Activated CD8-positive, alpha-beta memory T cell treated with anti-CD3 and anti-CD28 coated beads, Interleukin-2, amount 50 U/mL, for 1 hour (primary cell): ENCODE data around the gene TTC39C.
"Not testable (repeated sequence)": the region's sequence is repeated elsewhere in the genome, so short reads cannot be mapped to it uniquely, and the experiment has no call there.

Source experiments
- DNase-seq: peaks from one replicate; pipeline ENCODE4 v3.0.0-alpha.2; 2020; ENCODE audit errors: extremely low read depth

Gene TTC39C

DNA sequence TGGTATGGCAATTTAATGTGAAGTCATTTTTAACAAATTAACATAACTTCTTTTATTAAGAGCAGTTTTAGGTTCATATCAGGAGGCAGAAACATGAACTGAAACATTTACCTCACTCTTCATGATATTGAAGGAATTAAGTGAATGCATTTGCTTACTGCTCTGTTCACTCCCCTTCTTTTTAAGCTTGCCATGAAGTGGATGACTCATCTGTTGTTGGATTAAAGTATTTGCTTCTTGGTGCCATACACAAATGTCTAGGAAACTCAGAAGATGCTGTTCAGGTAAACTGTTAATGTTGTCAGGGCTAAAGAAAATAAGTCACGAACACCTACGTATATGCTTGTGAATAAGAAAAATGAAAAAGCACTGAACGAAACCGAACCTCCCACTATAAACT, 114.1 kb downstream of the TTC39C start:
- DNase-seq = no peak

DNA sequence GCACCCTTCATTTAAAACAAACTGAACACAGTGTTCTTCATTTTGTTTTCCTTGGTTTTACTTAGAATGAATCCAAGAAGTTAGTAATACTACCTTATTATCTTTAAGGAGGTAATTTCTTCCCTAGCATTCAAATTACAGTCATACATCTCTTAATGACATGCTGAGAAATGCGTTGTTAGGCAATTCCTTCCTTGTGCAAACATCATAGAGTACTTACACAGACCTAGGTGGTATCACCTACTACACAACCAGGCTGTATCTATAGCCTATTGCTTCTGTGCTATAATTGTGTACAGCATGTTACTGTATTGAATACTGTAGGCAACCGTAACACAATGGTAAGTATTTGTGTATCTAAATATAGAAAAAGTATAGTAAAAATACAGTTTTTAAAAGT, 115.9 kb downstream of the TTC39C start:
- DNase-seq = no peak

DNA sequence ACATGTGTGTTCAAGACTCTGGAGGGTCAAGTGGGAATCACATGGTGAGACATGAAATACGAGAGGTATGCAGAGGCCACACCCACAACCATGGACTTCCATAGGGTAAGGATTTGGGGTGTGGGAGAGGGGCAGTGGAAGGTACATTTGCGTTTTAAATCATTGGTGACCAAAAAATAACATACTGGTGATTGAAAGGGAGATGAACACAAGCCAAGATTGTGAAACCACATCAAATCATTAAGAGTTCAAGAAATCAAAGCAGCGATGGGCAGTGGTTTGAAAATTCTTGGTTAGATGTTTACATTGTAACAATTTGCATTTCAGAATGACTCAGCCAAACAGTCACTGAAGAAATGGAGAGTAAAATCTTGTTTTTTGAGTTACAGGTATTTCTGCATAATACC, 122.4 kb downstream of the TTC39C start:
- no peak for DNase-seq

GRCh38 chr18:24138409-24138788, 123.8 kb downstream of the TTC39C start:
- DNase-seq = no peak

DNA sequence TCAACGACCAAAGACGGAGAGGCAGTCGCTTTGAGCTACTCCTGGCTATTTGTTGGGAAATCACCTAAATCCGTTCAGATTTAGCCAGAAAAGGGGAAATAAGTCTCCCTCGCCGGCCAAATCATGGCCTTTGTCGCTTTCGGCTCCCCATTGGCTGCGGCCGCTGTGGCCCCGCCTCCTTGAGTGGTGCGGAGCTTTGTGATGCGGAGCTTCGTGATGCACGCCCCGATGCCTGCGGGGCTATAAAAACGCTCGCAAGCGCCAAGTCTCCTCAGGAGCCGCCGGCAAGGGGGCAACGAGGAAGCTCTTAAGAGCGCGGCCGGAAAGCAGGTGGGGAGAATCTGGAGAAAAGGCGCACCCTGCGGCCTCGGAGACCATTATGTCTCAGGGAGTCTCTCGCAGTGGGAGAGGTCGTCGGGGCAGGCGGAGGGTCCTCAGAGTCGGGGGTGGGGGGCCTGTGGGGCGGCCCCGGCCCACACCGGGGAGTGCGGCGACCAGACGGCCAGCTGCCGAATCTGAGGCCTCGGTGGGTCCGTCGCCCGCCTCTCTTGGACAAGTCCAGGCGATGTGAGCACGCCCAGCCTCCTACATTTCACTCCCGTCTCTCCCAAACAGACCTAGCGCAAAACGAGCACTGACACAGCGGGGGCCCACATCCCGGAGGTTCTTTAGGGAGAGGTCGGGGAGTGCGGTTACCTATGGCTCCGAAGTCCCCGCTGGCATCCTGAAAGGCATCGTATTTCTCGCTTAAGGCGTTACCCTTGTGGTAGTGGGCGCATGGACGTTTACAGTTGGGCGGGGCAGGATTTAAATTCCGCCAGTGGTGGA, 124.4 kb downstream of the TTC39C start, which contains the start of gene CABYR:
Gene CABYR (plus strand): TSS at position 274 of the 828 bp plus-strand sequence. CDS start 4,053 bp downstream, outside the sequence.
- peak; percentile 40 for DNase-seq

- no peak for DNase-seq
Observed at GRCh38 chr18:24140697-24141096, 126.1 kb downstream of the TTC39C start.

GRCh38 chr18:24142376-24142775, 127.8 kb downstream of the TTC39C start:
- no peak for DNase-seq

- DNase-seq = not testable (repeated sequence)
Observed at GRCh38 chr18:24149591-24149990, 135.0 kb downstream of the TTC39C start.

- DNase-seq = no peak
Observed at GRCh38 chr18:24153397-24153796, 138.8 kb downstream of the TTC39C start.

- no peak for DNase-seq
Observed at GRCh38 chr18:24157855-24158254, 143.3 kb downstream of the TTC39C start.

DNA sequence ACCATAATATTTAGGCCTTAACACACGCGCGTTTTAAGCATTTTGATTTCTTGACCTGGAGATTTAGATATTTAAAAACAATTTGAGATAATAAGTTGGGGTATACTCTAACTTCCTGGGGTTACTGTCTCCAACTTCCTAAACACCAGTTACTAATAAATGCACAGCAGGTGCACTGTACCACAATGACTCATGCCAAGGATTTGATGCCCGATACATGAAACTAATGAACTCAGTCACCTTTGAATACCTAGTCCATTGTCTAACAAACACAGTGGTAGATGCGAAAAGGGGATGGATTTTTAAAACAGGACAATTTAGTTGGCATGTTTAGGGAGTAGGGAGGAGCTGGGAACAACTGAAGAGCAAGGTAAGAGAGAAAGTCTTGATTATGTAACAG, 145.5 kb downstream of the TTC39C start:
- no peak for DNase-seq

DNA sequence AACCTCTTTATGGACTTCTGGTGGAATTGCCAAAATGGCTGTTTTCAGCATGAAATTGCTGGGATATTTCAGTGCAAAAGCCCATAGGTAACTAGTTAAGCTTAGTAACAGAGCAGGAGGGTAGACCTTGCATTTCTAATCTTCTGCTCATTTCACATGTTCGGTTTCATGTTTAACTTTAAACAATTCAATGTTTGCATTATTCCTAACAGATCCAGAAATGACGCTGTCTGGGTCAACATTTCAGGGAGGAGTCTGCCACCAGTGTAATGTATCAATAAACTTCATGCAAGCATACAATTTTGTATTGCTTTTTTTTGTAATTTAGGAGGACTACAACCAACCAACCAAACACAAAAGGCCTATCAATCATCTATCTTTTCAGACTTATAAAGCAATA, 146.8 kb downstream of the TTC39C start:
- no peak for DNase-seq

- no peak for DNase-seq
Observed at GRCh38 chr18:24168496-24168895, 153.9 kb downstream of the TTC39C start.

DNA sequence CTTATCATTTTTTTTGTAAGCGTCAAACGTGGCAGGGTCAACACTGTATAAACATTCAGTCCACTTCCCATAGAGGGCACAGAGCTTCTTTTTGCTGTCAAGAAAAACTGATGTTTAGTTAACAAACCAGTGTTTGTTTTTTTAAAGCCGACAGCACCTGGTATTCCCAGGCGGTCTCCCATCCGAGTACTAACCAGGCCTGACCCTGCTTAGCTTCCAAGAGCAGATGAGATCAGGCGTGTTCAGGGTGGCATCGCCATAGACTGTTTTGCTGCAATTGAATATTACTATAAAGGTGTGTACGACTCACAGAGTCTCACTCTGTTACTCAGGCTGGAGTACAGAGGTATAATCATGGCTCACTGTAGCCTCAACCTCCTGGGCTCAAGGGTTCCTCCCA, 155.8 kb downstream of the TTC39C start:
- no peak for DNase-seq

DNA sequence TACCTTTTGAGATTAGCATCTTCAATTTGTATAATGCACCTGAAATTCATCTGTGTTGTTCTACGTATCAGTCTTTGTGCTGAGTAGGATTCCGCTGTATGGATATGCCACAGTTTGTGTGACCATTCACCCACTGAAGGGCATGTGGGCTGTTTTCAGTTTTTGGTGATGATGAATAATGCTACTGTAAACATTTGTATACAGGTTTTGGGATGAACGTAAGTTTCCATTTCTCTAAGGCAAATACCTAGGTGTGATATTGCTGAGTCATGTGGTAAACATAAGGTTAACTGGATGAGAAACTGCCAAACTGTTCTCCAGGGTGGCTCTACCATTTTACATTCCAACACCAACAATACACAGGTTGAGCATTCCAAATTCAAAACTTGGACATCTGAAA, 159.4 kb downstream of the TTC39C start:
- no peak for DNase-seq

DNA sequence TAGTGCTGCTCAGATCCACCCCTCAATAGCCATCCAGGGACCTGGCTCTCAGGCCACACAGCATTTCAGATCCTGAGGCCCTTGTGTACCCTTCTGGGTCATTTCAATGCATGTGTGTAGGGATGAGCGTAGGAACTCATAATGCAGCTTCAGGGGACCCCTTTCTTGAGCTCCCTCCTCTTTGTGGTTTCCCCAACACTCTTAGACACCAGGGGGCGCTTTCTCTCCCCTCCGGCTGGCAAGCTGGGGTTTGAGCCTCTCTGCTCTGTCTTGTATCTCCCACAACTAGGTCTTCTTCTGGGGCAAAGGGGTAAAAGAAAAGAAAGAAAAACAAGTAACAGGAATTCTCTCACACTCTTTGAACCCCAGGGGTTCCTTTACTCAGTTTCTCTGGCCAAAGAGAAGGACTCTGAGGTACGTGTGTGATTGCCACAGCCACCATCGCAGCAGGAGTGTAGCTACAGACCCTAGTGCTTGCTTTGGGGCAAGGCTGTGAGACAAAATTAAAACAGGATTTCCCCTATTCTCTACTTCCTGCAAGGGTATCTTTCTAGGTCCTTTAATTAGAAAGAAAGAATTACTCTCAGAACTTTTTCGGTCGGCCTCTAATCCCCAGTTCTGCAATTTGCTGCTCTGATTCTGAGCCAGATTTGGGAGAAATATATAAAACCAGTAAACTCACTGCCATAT, 162.3 kb downstream of the TTC39C start:
- no peak for DNase-seq

GRCh38 chr18:24177499-24178133, 163.1 kb downstream of the TTC39C start:
- no peak for DNase-seq

DNA sequence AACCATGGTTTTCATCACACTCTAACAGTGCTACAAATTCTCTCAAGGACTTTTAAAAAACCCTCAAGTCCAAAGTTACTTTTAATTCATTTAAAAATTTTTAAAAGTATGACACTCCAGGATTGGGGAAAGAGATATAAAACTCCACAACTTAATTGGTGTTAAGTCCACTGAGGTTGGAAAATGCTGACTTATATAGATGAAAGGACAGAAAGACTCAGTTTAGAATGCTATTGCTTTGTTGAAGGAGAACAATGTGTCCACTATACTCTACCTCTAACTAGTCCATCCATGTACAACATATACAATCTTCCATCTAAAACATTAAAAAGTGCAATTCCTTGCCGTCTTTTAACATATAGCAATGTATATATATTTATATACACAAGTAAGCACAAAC, 165.5 kb downstream of the TTC39C start:
- DNase-seq = no peak

- DNase-seq = no peak
Observed at GRCh38 chr18:24181806-24182205, 167.3 kb downstream of the TTC39C start.
